ENCODE measurements around the gene CST7. TPM values are rescaled to one million over a fixed set of nuclear protein-coding genes. Genes with fewer than 3 reads are reported as not detected.

Gene CST7
- total and polyA plus RNA-seq, 2 donors (not counting 3 experiments of a cell fraction or from before 2014, with no cell fraction given) = not detected

DNA sequence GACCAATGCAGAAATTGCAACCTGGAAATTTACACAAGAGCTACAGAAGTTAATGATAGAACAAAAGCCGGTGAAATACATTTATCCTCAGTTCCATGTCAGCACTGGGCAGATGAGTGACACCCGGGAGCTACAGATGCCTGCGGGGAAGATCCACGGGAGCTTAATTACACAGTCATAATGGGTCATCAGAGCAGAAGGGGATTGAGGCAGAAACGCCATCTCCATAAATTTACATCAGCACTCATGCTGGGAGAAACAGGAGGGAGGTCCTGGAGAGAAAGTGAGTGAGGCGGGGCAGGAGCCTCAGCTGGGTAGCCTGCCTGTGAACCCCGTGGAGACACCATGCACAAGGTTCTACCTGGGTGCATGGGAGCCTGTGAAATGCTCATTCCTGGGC is 37.6 kb upstream of the CST7 start:
- Histone ChIP-seq H3K79me2 (ENCODE audit: control insufficient read depth, insufficient read depth, low read length) (no peaks in the 10 kb centered on the region), H3K9ac (replicated peaks; ENCODE audit: extremely low read depth, insufficient read depth, low read length) (no peak overlapping the region), H3K4me1 (ENCODE audit: control insufficient read depth, extremely low read depth, insufficient read depth, low read length) (no peaks in the 10 kb centered on the region), H3K4me3 (replicated peaks in 1 of 3; ENCODE audit: insufficient read depth in 1 of 3, low read depth in 1 of 3, low read length in 3 of 3) (no peak overlapping the region), H4K20me1 (replicated peaks; ENCODE audit: control insufficient read depth, extremely low read depth, insufficient read depth, low read length) (no peaks in the 10 kb centered on the region), H3K9me1 (replicated peaks; ENCODE audit: control insufficient read depth, extremely low read depth, insufficient read depth, low read length) (no peaks in the 10 kb centered on the region), H2AFZ (ENCODE audit: low read depth, low read length) (no peak overlapping the region), H3K9me3 (replicated peaks; ENCODE audit: control insufficient read depth, insufficient read depth, low read length) (no peaks in the 10 kb centered on the region), H3K27ac (ENCODE audit: insufficient read depth, low read depth, low read length) (no peak overlapping the region), H3K27me3 (ENCODE audit: control insufficient read depth in 2 of 2, insufficient read depth in 2 of 2, low read length in 2 of 2) (no peaks in the 10 kb centered on the region), H3K36me3 (ENCODE audit: control insufficient read depth in 2 of 2, extremely low read depth in 1 of 2, insufficient read depth in 2 of 2, low read length in 2 of 2) (no peaks in the 10 kb centered on the region), H3K4me2 (ENCODE audit: insufficient read depth, low read length) (no peak overlapping the region)
- intact Hi-C loops (cut with micrococcal nuclease) = no loop called here
- no peak for DNase-seq (ENCODE audit: low read depth, low spot score)
- no peak for FAIRE-seq
- dilution Hi-C loops (cut with MboI; ENCODE audit: extremely low pct_ligation_motif_present, low sequenced_read_pairs) = no loop called here
- ChIA-PET CTCF (interaction anchor here (1.3 kb wide), 1 partner anchor 974 kb away, joined by 3 read pairs; no protein-coding TSS in a partner anchor), POLR2A (no interaction called here)
- no TSS peak for BruUV-seq (replicated peaks)
- TF ChIP-seq EZH2 (IDR thresholded peaks at IDR 0.05; ENCODE audit: borderline replicate concordance, low read depth, low read length, severe bottlenecking) (no peak), FOS (IDR thresholded peaks at IDR 0.05; ENCODE audit: borderline replicate concordance, insufficient read depth, low read length) (no peak), MYC (IDR thresholded peaks at IDR 0.05; ENCODE audit: low read depth, low read length) (no peak)
- TF ChIP-seq, protein P1, sequence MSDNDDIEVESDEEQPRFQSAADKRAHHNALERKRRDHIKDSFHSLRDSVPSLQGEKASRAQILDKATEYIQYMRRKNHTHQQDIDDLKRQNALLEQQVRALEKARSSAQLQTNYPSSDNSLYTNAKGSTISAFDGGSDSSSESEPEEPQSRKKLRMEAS (IDR thresholded peaks at IDR 0.05; ENCODE audit: insufficient read depth, insufficient read length) = no peak

DNA sequence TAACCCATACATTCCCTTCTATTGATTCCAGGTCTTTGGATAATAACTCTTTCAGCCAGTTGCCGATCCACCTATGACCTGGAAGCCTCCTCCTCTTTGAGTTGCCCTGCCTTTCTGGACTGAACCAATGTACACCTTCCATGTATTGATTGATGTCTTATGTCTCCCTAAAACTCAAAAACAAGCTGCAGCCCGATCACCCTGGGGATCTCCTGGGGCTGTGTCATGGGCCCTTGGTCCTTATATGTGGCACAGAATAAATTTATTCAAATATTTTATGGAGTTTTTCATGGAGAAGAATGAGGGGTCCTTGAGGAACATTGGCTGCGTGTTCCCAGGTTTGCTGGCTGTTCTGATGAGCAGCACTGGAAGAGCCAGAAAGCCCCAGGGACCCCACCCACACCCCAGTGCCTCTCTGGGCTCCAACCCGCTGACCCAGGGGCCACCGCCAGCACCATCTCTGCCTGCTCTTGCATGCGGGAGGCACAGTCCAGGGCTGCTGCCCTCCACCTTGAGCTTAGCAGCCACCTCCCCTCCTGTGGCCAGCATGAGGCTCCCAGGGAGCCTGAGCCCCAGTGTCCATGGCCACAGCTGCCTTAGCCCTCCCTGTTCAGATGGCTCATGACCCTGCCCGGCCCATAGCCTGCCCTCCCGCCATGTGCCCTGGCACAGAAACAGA is 36.5 kb upstream of the CST7 start:
- no peak overlapping the region for H3K4me2 ChIP-seq (ENCODE audit: insufficient read depth, low read length)
- FAIRE-seq (no peak), DNase-seq (ENCODE audit: low read depth, low spot score) (no peak)
- no peaks in the 10 kb centered on the region for H3K9me3 ChIP-seq (replicated peaks; ENCODE audit: control insufficient read depth, insufficient read depth, low read length)
- no peaks in the 10 kb centered on the region for H3K79me2 ChIP-seq (ENCODE audit: control insufficient read depth, insufficient read depth, low read length)
- no peaks in the 10 kb centered on the region for H3K36me3 ChIP-seq (ENCODE audit: control insufficient read depth in 2 of 2, extremely low read depth in 1 of 2, insufficient read depth in 2 of 2, low read length in 2 of 2)
- no peak overlapping the region for H3K4me3 ChIP-seq (replicated peaks in 1 of 3; ENCODE audit: insufficient read depth in 1 of 3, low read depth in 1 of 3, low read length in 3 of 3)
- POLR2A ChIA-PET = no interaction called here
- H3K27me3 ChIP-seq (ENCODE audit: control insufficient read depth in 2 of 2, insufficient read depth in 2 of 2, low read length in 2 of 2) = no peaks in the 10 kb centered on the region
- intact Hi-C loops (cut with micrococcal nuclease) = no loop called here
- TF ChIP-seq POLR2A (IDR thresholded peaks at IDR 0.05; ENCODE audit: low read depth, low read length) = no peak
- TF ChIP-seq FOS (IDR thresholded peaks at IDR 0.05; ENCODE audit: borderline replicate concordance, insufficient read depth, low read length) = no peak
- no peak for TF ChIP-seq GATA2 (IDR thresholded peaks at IDR 0.05; ENCODE audit: insufficient read depth, insufficient read length, low read depth, low read length)
- TF ChIP-seq, protein P1 (IDR thresholded peaks at IDR 0.05; ENCODE audit: insufficient read depth, insufficient read length) = no peak
- TF ChIP-seq, protein P2, sequence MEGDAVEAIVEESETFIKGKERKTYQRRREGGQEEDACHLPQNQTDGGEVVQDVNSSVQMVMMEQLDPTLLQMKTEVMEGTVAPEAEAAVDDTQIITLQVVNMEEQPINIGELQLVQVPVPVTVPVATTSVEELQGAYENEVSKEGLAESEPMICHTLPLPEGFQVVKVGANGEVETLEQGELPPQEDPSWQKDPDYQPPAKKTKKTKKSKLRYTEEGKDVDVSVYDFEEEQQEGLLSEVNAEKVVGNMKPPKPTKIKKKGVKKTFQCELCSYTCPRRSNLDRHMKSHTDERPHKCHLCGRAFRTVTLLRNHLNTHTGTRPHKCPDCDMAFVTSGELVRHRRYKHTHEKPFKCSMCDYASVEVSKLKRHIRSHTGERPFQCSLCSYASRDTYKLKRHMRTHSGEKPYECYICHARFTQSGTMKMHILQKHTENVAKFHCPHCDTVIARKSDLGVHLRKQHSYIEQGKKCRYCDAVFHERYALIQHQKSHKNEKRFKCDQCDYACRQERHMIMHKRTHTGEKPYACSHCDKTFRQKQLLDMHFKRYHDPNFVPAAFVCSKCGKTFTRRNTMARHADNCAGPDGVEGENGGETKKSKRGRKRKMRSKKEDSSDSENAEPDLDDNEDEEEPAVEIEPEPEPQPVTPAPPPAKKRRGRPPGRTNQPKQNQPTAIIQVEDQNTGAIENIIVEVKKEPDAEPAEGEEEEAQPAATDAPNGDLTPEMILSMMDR (IDR thresholded peaks at IDR 0.05; ENCODE audit: extremely low read depth in 1 of 2, insufficient read depth in 1 of 2, low read depth in 1 of 2, low read length in 2 of 2) = no peak
- TF ChIP-seq EZH2 (IDR thresholded peaks at IDR 0.05; ENCODE audit: borderline replicate concordance, low read depth, low read length, severe bottlenecking) = no peak
- no peak for TF ChIP-seq MYC (IDR thresholded peaks at IDR 0.05; ENCODE audit: low read depth, low read length)
- TF ChIP-seq POLR2AphosphoS5 (IDR thresholded peaks at IDR 0.05; ENCODE audit: insufficient read depth, low read depth, low read length) = no peak
- TF ChIP-seq JUN (IDR thresholded peaks at IDR 0.05; ENCODE audit: borderline replicate concordance, insufficient read depth, insufficient read length, low read depth) = no peak
- dilution Hi-C loops (cut with MboI; ENCODE audit: extremely low pct_ligation_motif_present, low sequenced_read_pairs) = no loop called here
- no peaks in the 10 kb centered on the region for H3K4me1 ChIP-seq (ENCODE audit: control insufficient read depth, extremely low read depth, insufficient read depth, low read length)
- no peak overlapping the region for H3K27ac ChIP-seq (ENCODE audit: insufficient read depth, low read depth, low read length)
- H3K9ac ChIP-seq (replicated peaks; ENCODE audit: extremely low read depth, insufficient read depth, low read length) = no peak overlapping the region
- no peaks in the 10 kb centered on the region for H4K20me1 ChIP-seq (replicated peaks; ENCODE audit: control insufficient read depth, extremely low read depth, insufficient read depth, low read length)
- no TSS peak for BruUV-seq (replicated peaks)
- H3K9me1 ChIP-seq (replicated peaks; ENCODE audit: control insufficient read depth, extremely low read depth, insufficient read depth, low read length) = no peaks in the 10 kb centered on the region
- H2AFZ ChIP-seq (ENCODE audit: low read depth, low read length) = no peak overlapping the region
- CTCF ChIA-PET = no interaction called here

Data from endothelial cell of umbilical vein (primary cell).